ENCODE results near the gene DMWD.

DNA sequence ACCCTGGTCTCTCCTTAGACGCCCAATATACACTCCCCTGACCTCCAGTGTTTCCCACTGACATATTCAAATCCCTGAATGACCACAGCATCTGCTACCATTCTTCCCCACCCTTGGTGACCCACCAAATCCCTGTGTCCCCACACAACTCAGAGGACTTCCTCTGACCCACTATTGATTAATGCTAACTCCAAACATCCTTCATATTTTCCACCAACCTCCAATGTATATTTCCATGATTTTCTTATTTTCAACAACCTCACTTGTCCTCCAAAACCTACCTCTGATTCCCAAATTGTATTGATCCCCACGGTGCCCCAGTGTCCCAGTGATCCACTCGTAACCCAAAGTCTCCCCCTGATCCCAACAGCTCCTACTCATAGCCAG, 526 bp upstream of the DMWD start:
- TF ChIP-seq CTCF (IDR thresholded peaks at IDR 0.05) (no peak), POLR2A (IDR thresholded peaks at IDR 0.05) (no peak)
